SJSA1 (cell line): Measurements from ENCODE around the gene CRYGD. TPM values are rescaled to one million over a fixed set of nuclear protein-coding genes. Genes with fewer than 3 reads are reported as not detected.

Source experiments
- DNase-seq, 2 experiments: peaks; one replicate each; pipeline ENCODE4 v3.0.0-alpha.2; 2015 to 2020; ENCODE audit warnings: low spot score in 2 of 2, low read depth in 1 of 2
- H3K27ac ChIP-seq: fragments of 250-450 bp; sonication (Bioruptor Pico); 2 replicates; pipeline ENCODE4 v1.5.1; 2020; ENCODE audit warnings: mild to moderate bottlenecking, moderate library complexity
- H3K27me3 ChIP-seq: fragments of 250-450 bp; sonication (Bioruptor Pico); replicated peaks from 2 replicates; pipeline ENCODE4 v1.5.1; 2020; ENCODE audit warnings: mild to moderate bottlenecking, moderate library complexity
- H3K36me3 ChIP-seq: fragments of 250-450 bp; sonication (Bioruptor Pico); 2 replicates; pipeline ENCODE4 v1.5.1; 2020; ENCODE audit warnings: mild to moderate bottlenecking
- H3K4me1 ChIP-seq: fragments of 250-450 bp; sonication (Bioruptor Pico); replicated peaks from 2 replicates; pipeline ENCODE4 v1.6.1; 2021; ENCODE audit warnings: mild to moderate bottlenecking
- H3K4me3 ChIP-seq: fragments of 250-450 bp; sonication (Bioruptor Pico); 2 replicates; pipeline ENCODE4 v1.5.1; 2020; ENCODE audit warnings: mild to moderate bottlenecking
- H3K9me3 ChIP-seq: fragments of 250-450 bp; sonication (Bioruptor Pico); replicated peaks from 2 replicates; pipeline ENCODE4 v1.5.1; 2020; ENCODE audit warnings: mild to moderate bottlenecking
- total RNA-seq: library from RNA; depleted of rRNA; stranded (reverse); fragments of >200 nt; shearing (Covaris generic); gene quantifications from 2 replicates; pipeline ENCODE4 v1.2.3, GENCODE V29; 2014; rRNA removed

The CRYGD gene
- total RNA-seq, 1 experiment from 2014 or later, result not detected

DNA sequence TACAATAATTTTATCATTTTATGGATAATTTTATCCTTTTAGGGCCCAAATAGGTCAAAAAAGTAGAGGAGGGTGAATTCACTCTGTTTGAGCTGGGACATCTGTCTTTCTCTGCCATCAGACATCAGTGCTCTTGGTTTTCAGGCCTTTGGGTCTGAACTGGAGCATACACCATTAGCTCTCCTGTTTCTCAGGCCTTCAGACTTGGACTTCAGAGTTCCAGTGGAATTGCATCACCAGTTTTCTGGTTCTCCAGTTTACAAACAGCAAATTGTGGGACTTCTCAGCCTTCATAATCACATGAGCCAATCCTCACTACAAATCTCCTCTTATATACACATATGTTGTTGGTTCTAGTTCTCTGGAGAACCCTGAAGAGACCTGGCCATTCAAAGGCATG lies 33.9 kb downstream of the CRYGD start:
- Histone ChIP-seq H3K36me3 (no peaks in the 10 kb centered on the region), H3K27ac (no peak overlapping the region), H3K9me3 (no peaks in the 10 kb centered on the region), H3K27me3 (no peaks in the 10 kb centered on the region), H3K4me1 (no peaks in the 10 kb centered on the region), H3K4me3 (no peak overlapping the region)
- no peak for DNase-seq

DNA sequence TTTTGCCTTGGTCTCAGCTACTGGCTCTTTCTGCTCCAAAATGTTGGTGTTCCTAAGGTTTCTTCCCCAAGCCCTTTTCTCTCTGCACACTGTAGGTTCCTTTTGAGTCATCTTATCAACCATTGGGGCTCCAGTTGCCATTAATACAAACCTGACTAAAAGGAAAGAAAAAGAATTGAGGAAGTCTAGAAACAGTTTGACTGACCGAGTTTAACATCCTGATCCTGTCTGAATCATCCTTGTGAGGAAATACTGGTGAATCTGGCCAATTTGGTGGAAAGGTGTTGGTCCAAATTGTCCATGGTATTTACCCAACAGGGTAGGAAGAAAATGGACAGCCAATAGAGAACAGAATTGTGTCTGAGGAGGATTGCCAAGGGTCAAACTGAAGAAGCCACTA lies 38.3 kb downstream of the CRYGD start:
- DNase-seq, result no peak
- Histone ChIP-seq H3K27me3 (no peaks in the 10 kb centered on the region), H3K27ac (no peak overlapping the region), H3K4me3 (no peak overlapping the region), H3K36me3 (no peaks in the 10 kb centered on the region), H3K9me3 (no peaks in the 10 kb centered on the region), H3K4me1 (no peaks in the 10 kb centered on the region)

- Histone ChIP-seq H3K4me1 (no peaks in the 10 kb centered on the region), H3K27ac (no peak overlapping the region), H3K27me3 (no peaks in the 10 kb centered on the region), H3K36me3 (no peaks in the 10 kb centered on the region), H3K9me3 (no peaks in the 10 kb centered on the region), H3K4me3 (no peak overlapping the region)
- DNase-seq, result no peak
Observed at GRCh38 chr2:208083807-208084206, 40.5 kb downstream of the CRYGD start.

GRCh38 chr2:208077276-208077675 lies 47.0 kb downstream of the CRYGD start:
- H3K27ac ChIP-seq, result no peak overlapping the region
- H3K4me3 ChIP-seq, result no peak overlapping the region
- no peaks in the 10 kb centered on the region for H3K36me3 ChIP-seq
- no peaks in the 10 kb centered on the region for H3K4me1 ChIP-seq
- H3K9me3 ChIP-seq, result no peaks in the 10 kb centered on the region
- H3K27me3 ChIP-seq, result no peaks in the 10 kb centered on the region
- no peak for DNase-seq

- DNase-seq, result no peak
- H3K4me3 ChIP-seq, result no peak overlapping the region
- H3K27ac ChIP-seq, result no peak overlapping the region
- no peaks in the 10 kb centered on the region for H3K27me3 ChIP-seq
- H3K36me3 ChIP-seq, result no peaks in the 10 kb centered on the region
- no peaks in the 10 kb centered on the region for H3K9me3 ChIP-seq
- no peaks in the 10 kb centered on the region for H3K4me1 ChIP-seq
Observed at GRCh38 chr2:208074610-208075356, 49.5 kb downstream of the CRYGD start.

- H3K36me3 ChIP-seq, result no peaks in the 10 kb centered on the region
- peak; percentile 33 to 48 for DNase-seq
- no peak overlapping the region for H3K27ac ChIP-seq
Observed at GRCh38 chr2:208072250-208072892, 52.0 kb downstream of the CRYGD start.

More at GRCh38 chr2:208072250-208072892, 52.0 kb downstream of the CRYGD start:
- no peak overlapping the region for H3K4me3 ChIP-seq
- no peaks in the 10 kb centered on the region for H3K27me3 ChIP-seq
- no peaks in the 10 kb centered on the region for H3K4me1 ChIP-seq
- H3K9me3 ChIP-seq, result no peaks in the 10 kb centered on the region

Other genes starting within 250 kb of the CRYGD start
- 2.0 and 5.8 TPM in 2 replicates for gene PLEKHM3, start 99.0 kb downstream of the CRYGD start, total RNA-seq
- gene CRYGC, start 5.3 kb upstream of the CRYGD start, total RNA-seq, result not detected in 2 replicates
- gene CRYGB, start 21.6 kb upstream of the CRYGD start, total RNA-seq, result not detected in 2 replicates
- not detected in 2 replicates for gene CRYGA, start 39.1 kb upstream of the CRYGD start, total RNA-seq
- not detected in 2 replicates for gene C2orf80, start 65.5 kb upstream of the CRYGD start, total RNA-seq
- gene IDH1, start 130.5 kb upstream of the CRYGD start, total RNA-seq, result 79.7 and 86.4 TPM in 2 replicates
- 17.9 and 27.3 TPM in 2 replicates for gene PIKFYVE, start 141.7 kb upstream of the CRYGD start, total RNA-seq